HG03520 (cell line): ENCODE data around the gene LEPR.
"Not testable (repeated sequence)": the region's sequence is repeated elsewhere in the genome, so short reads cannot be mapped to it uniquely, and the experiment has no call there.

Experiments used
- ATAC-seq: cut with Tn5 transposase; IDR thresholded peaks from one replicate; pipeline ENCODE4 v1.9.1; 2021; ENCODE audit warnings: mild to moderate bottlenecking, moderate library complexity; ENCODE audit not compliant: unreplicated experiment

The LEPR gene, protein sequence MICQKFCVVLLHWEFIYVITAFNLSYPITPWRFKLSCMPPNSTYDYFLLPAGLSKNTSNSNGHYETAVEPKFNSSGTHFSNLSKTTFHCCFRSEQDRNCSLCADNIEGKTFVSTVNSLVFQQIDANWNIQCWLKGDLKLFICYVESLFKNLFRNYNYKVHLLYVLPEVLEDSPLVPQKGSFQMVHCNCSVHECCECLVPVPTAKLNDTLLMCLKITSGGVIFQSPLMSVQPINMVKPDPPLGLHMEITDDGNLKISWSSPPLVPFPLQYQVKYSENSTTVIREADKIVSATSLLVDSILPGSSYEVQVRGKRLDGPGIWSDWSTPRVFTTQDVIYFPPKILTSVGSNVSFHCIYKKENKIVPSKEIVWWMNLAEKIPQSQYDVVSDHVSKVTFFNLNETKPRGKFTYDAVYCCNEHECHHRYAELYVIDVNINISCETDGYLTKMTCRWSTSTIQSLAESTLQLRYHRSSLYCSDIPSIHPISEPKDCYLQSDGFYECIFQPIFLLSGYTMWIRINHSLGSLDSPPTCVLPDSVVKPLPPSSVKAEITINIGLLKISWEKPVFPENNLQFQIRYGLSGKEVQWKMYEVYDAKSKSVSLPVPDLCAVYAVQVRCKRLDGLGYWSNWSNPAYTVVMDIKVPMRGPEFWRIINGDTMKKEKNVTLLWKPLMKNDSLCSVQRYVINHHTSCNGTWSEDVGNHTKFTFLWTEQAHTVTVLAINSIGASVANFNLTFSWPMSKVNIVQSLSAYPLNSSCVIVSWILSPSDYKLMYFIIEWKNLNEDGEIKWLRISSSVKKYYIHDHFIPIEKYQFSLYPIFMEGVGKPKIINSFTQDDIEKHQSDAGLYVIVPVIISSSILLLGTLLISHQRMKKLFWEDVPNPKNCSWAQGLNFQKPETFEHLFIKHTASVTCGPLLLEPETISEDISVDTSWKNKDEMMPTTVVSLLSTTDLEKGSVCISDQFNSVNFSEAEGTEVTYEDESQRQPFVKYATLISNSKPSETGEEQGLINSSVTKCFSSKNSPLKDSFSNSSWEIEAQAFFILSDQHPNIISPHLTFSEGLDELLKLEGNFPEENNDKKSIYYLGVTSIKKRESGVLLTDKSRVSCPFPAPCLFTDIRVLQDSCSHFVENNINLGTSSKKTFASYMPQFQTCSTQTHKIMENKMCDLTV

GRCh38 chr1:65420590-65421350 is at the start of gene LEPR, which contains the start of gene LEPROT:
Gene LEPR, plus strand, starts transcription at chr1:65420668. Its CDS starts 144,898 bp downstream, at chr1:65565566.
Gene LEPROT, plus strand, starts transcription at chr1:65420668. Its CDS starts 57 bp downstream, at chr1:65420725.
- ATAC-seq, result no peak

DNA sequence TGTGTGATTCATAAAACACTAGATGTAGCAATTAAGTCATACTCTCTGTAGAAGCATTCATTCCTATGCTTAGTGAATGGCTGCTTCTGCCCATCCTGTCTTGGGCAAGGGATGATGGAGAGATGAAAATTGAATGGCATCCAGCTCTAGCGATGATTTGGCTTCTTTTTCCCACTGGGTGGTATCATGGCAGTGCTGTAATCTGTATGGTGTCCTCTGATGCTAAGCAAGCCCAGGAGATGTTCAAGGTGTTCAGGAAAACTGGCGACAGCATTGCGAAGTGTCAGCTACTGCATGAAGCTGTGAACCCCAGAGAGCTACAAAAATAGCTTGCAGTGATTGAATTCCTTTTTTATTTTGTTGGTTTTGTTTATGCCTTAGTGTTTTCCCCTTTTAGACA is 48.9 kb upstream of the LEPR start:
- ATAC-seq, result no peak

DNA sequence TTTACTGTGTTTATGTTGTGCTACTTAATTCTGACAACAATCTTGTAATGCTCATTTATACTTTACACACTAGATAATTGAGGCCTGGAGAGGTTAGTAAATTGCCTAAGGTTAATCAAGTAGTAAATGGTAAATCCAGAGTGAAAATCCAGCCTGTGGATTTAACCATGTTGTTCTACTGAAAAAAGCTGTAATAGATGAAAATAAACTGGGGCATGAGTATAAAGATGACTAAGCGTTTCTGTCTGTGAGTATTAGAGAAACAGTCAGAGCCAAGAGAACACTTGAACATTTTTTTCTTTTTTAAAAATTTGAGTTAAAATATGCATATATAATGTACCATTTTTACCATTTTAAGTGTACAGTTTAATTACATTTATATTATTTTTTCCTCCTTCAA is 47.9 kb upstream of the LEPR start:
- no peak for ATAC-seq

DNA sequence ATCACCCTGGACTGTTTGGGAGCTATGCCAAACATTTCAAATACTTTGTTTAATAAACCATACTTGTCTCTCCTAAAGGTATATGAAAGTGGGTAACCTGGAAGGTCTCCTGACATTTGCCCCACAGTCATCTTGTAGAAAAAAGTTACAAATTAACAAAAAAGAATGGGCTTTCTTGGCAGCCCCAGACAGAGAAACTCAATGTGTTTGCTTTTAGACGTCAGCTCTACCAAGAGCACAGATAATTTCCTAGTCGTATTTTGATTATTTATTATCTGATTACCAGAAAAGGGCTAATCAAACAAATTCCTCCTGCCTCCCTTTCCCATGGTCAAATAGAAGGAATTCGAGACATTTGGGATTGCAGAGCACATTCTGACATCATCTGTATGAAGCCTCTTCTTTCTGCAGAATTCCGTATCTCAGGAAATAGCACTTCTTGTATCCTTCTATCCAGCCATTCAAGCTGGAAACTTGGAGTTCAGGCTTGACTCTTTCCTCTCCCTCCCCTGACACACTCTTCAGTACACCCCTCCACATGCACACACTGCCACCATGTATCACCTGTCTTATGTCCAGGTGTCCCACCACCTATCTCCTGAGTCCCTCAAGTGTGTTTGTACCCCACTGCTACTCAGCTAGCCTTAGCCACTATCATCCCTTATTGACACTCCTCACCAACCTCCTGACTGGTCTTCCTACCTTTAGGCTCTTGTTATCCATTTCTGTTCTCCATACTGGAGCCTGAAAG is 42.8 kb upstream of the LEPR start:
- ATAC-seq, result no peak

GRCh38 chr1:65378247-65378946 is 42.1 kb upstream of the LEPR start:
- no peak for ATAC-seq

- not testable (repeated sequence) for ATAC-seq
Measured at GRCh38 chr1:65384426-65384825, 36.0 kb upstream of the LEPR start.

GRCh38 chr1:65386439-65386838 is 34.0 kb upstream of the LEPR start:
- ATAC-seq, result no peak

DNA sequence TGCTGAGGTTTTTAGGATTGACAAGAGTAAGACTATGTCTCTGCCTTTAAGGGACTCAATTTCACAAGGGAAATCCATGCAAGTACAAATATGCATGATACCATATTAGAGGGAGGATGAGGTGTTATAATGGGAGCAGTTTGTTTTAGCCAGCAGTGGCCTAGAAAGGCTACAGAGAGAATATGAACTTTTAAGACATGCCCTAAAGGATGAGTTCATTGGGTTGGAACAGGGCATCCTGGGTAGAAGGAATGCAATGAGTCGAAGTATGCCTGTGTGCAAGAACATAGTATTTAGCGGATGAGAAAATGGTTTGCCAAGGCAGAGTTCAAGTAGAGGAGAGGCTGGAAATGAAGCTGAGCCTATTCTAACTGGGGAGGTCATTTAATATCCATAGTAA is 32.6 kb upstream of the LEPR start:
- no peak for ATAC-seq

DNA sequence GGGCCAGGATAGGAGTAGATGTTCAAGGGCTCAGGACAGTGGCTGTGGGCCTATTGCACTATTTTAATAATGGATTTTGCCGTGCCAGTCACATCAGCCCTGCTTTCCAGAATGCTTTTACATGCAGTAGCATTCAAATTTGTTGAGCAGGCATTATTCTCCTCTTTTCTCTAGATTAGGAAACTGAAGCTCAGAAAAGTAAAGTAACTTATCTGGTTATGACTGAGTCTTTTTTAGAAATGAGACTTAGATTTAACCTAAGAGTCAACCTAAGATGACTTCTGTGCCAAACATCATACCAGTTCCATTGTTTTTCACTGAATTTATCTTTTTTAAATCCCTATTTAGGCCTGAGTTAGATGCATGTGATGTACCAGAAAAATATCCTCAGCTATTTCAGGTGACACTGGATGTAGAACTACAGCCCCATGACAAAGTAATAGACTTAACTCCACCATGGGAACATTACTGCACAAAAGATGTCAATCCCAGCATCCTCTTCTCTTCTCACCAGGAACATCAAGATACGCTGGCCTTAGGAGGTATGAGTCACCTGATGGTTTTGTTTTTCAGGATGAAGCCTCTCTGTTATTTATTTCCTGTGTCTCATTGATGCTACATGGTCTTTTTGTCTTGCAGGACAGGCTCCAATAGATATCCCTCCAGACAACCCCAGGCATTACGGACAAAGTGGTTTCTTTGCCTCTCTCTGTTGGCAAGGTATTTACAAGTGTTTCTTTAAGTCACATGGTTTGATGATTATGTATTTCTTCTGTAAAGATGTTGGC is 31.4 kb upstream of the LEPR start:
- no peak for ATAC-seq

- ATAC-seq, result no peak
Measured at GRCh38 chr1:65392497-65392896, 28.0 kb upstream of the LEPR start.

GRCh38 chr1:65393347-65393746 is 27.1 kb upstream of the LEPR start:
- peak; percentile 99 for ATAC-seq

GRCh38 chr1:65393928-65394327 is 26.5 kb upstream of the LEPR start:
- no peak for ATAC-seq

DNA sequence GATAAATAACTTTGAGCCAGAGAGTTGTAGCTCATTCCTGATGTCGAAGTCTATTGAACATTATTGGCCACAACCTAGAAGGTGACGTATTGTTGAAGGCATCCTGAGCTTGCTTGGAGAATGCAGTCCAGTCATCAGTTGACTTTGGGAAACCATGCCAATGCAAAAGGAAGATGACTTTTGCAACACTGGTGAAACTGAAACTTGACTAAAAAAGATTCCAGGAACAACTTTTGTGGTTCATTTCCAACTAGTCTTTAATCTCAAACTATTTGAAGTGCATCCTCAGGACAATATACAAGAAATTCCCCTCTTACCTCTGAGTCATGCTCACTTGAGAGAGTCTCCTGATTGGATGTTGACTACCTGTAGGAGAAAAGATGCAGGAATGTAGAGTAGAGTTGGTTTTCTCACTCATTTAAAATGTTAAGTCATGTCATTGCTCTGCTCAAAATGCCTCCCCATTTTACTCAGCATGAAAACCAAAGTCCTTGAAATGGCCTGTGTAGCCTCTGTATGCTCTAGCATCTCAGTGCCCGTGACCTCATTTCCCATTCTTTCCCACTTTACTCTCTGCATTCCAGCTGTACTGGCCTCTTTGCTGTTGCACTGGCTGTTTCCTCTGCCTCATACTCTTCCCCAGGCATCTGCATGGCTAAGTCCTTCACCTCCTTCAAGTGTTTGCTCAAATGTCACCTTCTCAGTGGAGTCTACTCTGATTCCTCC is 24.4 kb upstream of the LEPR start:
- ATAC-seq, result no peak

DNA sequence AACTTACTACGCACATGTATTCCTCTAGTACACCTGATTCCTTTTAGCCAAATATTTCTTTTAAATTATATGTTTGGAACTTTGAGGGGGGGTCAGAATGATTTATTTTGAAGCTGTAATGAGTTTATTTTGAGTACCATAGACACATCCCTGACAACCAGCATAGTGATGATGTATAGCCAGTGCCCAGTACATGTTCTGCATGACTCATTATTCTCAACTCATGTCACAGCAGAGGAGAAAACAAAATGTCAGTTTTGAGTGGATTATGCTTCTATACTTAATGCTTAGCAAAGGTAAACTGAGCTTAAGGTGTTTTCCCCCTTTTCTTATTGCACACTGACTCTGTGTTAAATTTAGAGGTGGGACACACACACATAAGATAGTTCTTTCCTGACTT is 22.4 kb upstream of the LEPR start:
- ATAC-seq, result no peak

- no peak for ATAC-seq
Measured at GRCh38 chr1:65399003-65399402, 21.5 kb upstream of the LEPR start.

DNA sequence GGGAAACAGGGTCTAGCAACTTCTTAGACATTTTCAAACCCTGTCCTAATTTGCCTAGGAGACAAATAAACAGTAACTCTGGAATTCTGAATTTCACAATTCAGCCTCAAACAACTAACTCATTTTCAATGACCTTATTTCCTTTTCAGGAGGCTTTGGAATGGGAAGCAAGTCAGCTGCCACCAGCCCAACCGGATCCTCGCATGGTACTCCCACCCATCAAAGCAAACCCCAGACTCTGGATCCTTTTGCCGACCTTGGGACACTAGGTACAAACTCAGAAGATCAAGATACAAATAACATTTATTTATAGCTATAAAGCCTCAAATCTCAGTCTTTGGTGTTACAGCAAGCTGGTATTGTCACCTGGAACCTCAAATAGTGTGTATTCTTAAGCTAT is 18.9 kb upstream of the LEPR start:
- no peak for ATAC-seq

GRCh38 chr1:65404941-65405340 is 15.5 kb upstream of the LEPR start:
- no peak for ATAC-seq

DNA sequence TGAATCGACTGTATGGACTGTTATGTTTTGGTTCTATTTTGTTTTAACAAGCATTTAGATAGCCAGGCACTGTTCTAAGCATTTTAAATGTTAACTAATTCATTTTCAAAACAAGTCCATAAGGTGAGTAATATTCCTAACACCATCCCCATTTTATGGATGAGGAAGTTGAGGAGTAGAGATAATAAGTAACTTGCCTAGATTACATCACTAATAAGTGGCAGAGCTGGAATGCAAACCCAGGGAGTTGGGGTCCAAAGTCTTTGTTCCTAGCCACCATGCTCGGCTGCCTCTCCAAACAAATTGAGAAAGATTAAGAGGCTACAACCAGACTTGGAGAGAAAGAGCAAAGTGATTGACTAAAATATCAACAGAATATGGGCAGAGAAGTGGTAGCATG is 12.6 kb upstream of the LEPR start:
- no peak for ATAC-seq
